ENCODE data around the gene PPIL1. TPM values are rescaled to one million over a fixed set of nuclear protein-coding genes. Genes with fewer than 3 reads are reported as not detected.
A peak's percentile ranks its signal among the peaks of the same experiment; 100 is the strongest.

The PPIL1 gene
- total RNA-seq, result 10 to 100 TPM; 49.4 to 72.4 (median 63.7) TPM
- polyA plus RNA-seq, result 75.6 TPM
- long read RNA-seq, donor 1, transcript PPIL1-201 (4 exons, 1,739 nt), result major isoform, 47 of 64 reads
- long read RNA-seq, donor 1, partial matches to known transcripts, result 8 of 64 reads
- long read RNA-seq, donor 1, other reads (novel, unspliced or antisense), result 7 of 64 reads
- long read RNA-seq, donor 2, transcript PPIL1-201 (4 exons, 1,739 nt), result major isoform, 36 of 42 reads
- long read RNA-seq, donor 2, partial matches to known transcripts, result 5 of 42 reads
- long read RNA-seq, donor 2, other reads (novel, unspliced or antisense), result 1 of 42 reads
- long read RNA-seq, donor 3, transcript PPIL1-201 (4 exons, 1,739 nt), result major isoform, 144 of 173 reads
- long read RNA-seq, donor 3, partial matches to known transcripts, result 18 of 173 reads
- long read RNA-seq, donor 3, other reads (novel, unspliced or antisense), result 8 of 173 reads
- long read RNA-seq, donor 4, transcript PPIL1-201 (4 exons, 1,739 nt), result major isoform, 20 of 27 reads
- long read RNA-seq, donor 4, partial matches to known transcripts, result 5 of 27 reads
- long read RNA-seq, donor 4, other reads (novel, unspliced or antisense), result 2 of 27 reads

- intact Hi-C loops (cut with DNase I), result no loop called here
- Histone ChIP-seq H3K4me1 (ENCODE audit: control insufficient read depth, insufficient read depth, low read length) (no peaks in the 10 kb centered on the region), H3K27me3 (ENCODE audit: control insufficient read depth, insufficient read depth) (no peaks in the 10 kb centered on the region), H3K4me3 (ENCODE audit: low read length) (peak within 1 kb of the TSS; percentile 65), H3K27ac (ENCODE audit: low read length) (peak within 1 kb of the TSS; percentile 97), H3K9me3 (ENCODE audit: control insufficient read depth, low read length) (no peaks in the 10 kb centered on the region)
- DNase-seq (peak; percentile 86 to 93 (median 92)), ATAC-seq (peak; percentile 92)
- WGBS, result under 1% methylated on average over 54 of the region's 54 CpGs
These were observed at the start of gene PPIL1 for GRCh38 chr6:36874443-36875249. TSS of gene PPIL1 (minus strand) at chr6:36874803. CDS start at chr6:36874772, 31 bp downstream.

- no peaks in the 10 kb centered on the region for H3K27me3 ChIP-seq (ENCODE audit: control insufficient read depth, insufficient read depth)
- H3K27ac ChIP-seq (ENCODE audit: low read length), result no peak overlapping the region
- no peaks in the 10 kb centered on the region for H3K9me3 ChIP-seq (ENCODE audit: control insufficient read depth, low read length)
- DNase-seq (no peak), ATAC-seq (no peak)
- WGBS, result 84% methylated on average over 4 of the region's 4 CpGs
- intact Hi-C loops (cut with DNase I), result no loop called here
- peaks cover 7% of the 10 kb centered on the region for H3K4me1 ChIP-seq (ENCODE audit: control insufficient read depth, insufficient read depth, low read length)
- H3K4me3 ChIP-seq (ENCODE audit: low read length), result no peak overlapping the region
These were observed 49.5 kb upstream of the PPIL1 start for GRCh38 chr6:36924131-36924530.

- Histone ChIP-seq H3K4me1 (ENCODE audit: control insufficient read depth, insufficient read depth, low read length) (peaks cover 12% of the 10 kb centered on the region), H3K4me3 (ENCODE audit: low read length) (no peak overlapping the region), H3K27ac (ENCODE audit: low read length) (no peak overlapping the region), H3K27me3 (ENCODE audit: control insufficient read depth, insufficient read depth) (no peaks in the 10 kb centered on the region), H3K9me3 (ENCODE audit: control insufficient read depth, low read length) (no peaks in the 10 kb centered on the region)
- 66% methylated on average over 5 of the region's 5 CpGs for WGBS
- intact Hi-C loops (cut with DNase I), result no loop called here
- ATAC-seq, result no peak
- DNase-seq, result no peak
These were observed 45.9 kb upstream of the PPIL1 start for GRCh38 chr6:36920546-36920945.

DNA sequence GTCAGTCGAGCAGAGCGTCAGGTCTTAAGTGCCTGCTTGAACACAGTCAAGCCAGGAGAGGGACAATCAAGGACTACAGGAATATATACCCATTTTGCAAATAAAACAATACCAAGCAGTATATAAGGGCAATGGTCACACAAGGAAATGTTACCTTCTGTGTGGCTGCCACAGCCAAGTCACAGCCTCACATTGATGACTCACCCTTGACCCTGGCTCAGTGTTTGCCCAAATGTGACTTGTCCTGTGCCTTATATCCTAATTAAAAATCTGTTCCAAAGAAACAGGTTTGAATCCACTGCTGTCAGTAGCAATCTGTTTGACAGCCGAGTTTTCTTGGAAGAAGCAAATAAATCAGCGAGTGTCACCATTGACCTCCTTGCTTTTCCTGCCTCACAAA is 45.4 kb upstream of the PPIL1 start:
- no peak for ATAC-seq
- no peak for DNase-seq
- Histone ChIP-seq H3K4me1 (ENCODE audit: control insufficient read depth, insufficient read depth, low read length) (peaks cover 12% of the 10 kb centered on the region), H3K27ac (ENCODE audit: low read length) (no peak overlapping the region), H3K27me3 (ENCODE audit: control insufficient read depth, insufficient read depth) (no peaks in the 10 kb centered on the region), H3K4me3 (ENCODE audit: low read length) (no peak overlapping the region), H3K9me3 (ENCODE audit: control insufficient read depth, low read length) (no peaks in the 10 kb centered on the region)
- intact Hi-C loops (cut with DNase I), result no loop called here
- 88% methylated on average over 4 of the region's 4 CpGs for WGBS

DNA sequence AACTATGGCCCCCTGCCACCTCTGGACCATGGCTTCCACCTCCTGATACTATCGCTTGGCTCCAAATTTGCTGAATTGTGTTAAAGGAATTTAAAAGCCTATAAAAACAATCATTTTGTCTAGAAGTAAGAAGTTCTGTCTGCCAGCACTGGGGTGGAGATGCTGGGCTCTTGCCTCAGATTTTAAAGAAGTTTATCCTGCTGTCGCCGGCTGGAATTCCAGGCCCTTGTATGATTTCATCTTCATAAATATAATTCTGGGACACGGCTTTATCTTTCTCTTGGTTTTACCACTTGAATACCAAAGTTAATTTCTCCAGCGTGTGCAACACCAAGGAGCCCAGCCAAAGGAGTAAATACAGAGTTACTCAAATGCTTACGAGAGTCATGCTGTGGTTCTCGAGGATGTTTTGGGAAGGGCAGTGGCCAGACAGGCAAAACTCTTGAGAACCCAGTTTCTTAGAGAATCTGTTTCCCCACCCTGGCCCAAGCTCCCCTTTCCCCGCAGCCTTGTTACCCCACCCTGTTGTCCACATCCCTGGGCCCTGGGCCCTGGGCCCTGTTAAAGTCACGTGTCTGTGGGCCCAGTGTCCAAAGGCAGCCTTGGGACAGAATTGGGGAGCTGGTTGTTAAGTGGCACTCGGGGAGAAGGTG is 43.1 kb upstream of the PPIL1 start:
- peak; percentile 68 to 78 for ATAC-seq
- H3K4me3 ChIP-seq (ENCODE audit: low read length), result no peak overlapping the region
- DNase-seq, result peak; percentile 58 to 86 (median 79)
- intact Hi-C loops (cut with DNase I), result no loop called here
- peak overlapping the region; percentile 73 for H3K27ac ChIP-seq (ENCODE audit: low read length)
- peaks cover 12% of the 10 kb centered on the region for H3K4me1 ChIP-seq (ENCODE audit: control insufficient read depth, insufficient read depth, low read length)
- H3K9me3 ChIP-seq (ENCODE audit: control insufficient read depth, low read length), result no peaks in the 10 kb centered on the region
- no peaks in the 10 kb centered on the region for H3K27me3 ChIP-seq (ENCODE audit: control insufficient read depth, insufficient read depth)
- WGBS, result 50% methylated on average over 10 of the region's 10 CpGs

DNA sequence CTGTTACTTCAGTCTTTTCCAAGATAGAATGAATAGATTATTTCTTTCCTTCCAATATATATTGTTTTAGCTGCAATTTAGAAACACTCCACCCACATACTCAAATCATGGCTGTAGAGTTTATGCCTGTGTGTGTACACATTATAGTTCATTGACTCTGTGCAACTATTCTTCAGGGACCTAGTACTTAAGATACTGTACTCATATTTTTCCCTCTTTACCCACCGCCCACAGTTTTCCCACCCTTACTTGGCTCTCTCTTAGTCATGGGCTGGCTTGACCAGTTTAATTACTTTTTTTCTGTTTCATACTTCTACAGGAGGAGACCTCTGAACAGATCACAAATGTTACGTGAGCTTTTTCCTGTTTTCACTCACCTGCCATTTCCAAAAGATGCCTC is 41.5 kb upstream of the PPIL1 start:
- Histone ChIP-seq H3K27me3 (ENCODE audit: control insufficient read depth, insufficient read depth) (no peaks in the 10 kb centered on the region), H3K4me1 (ENCODE audit: control insufficient read depth, insufficient read depth, low read length) (peaks cover 12% of the 10 kb centered on the region), H3K27ac (ENCODE audit: low read length) (no peak overlapping the region), H3K9me3 (ENCODE audit: control insufficient read depth, low read length) (no peaks in the 10 kb centered on the region), H3K4me3 (ENCODE audit: low read length) (no peak overlapping the region)
- 77% methylated on average over 2 of the region's 2 CpGs for WGBS
- DNase-seq (no peak), ATAC-seq (no peak)
- intact Hi-C loops (cut with DNase I), result no loop called here

DNA sequence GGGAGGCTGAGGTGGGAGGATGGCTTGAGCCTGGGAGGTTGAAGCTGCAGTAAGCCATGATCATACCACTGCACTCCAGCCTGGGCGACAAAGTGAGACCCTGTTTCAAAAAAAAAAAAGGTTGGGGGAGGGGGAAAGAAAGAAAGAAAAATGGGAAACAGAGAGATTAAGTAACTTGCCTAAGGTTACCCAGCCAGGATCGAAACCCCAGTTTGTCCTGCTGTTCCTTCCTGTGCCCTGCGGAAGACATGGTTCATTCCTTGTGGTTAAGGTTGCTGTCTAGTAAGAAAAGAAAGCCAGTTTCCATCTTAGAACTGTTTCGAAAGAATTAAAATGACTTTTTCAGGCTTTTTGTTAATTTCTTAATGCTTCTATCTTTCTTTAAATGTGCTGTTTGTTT is 41.0 kb upstream of the PPIL1 start:
- H3K27ac ChIP-seq (ENCODE audit: low read length), result no peak overlapping the region

GRCh38 chr6:36914227-36914794 is 39.7 kb upstream of the PPIL1 start:
- WGBS, result 64% methylated on average over 10 of the region's 10 CpGs
- intact Hi-C loops (cut with DNase I), result no loop called here

More for the DNA sequence above, 41.0 kb upstream of the PPIL1 start:
- no peaks in the 10 kb centered on the region for H3K27me3 ChIP-seq (ENCODE audit: control insufficient read depth, insufficient read depth)
- no peak overlapping the region for H3K4me3 ChIP-seq (ENCODE audit: low read length)
- DNase-seq, result no peak
- ATAC-seq, result no peak
- WGBS, result 81% methylated on average over 4 of the region's 4 CpGs
- peaks cover 12% of the 10 kb centered on the region for H3K4me1 ChIP-seq (ENCODE audit: control insufficient read depth, insufficient read depth, low read length)
- intact Hi-C loops (cut with DNase I), result no loop called here
- H3K9me3 ChIP-seq (ENCODE audit: control insufficient read depth, low read length), result no peaks in the 10 kb centered on the region

DNA sequence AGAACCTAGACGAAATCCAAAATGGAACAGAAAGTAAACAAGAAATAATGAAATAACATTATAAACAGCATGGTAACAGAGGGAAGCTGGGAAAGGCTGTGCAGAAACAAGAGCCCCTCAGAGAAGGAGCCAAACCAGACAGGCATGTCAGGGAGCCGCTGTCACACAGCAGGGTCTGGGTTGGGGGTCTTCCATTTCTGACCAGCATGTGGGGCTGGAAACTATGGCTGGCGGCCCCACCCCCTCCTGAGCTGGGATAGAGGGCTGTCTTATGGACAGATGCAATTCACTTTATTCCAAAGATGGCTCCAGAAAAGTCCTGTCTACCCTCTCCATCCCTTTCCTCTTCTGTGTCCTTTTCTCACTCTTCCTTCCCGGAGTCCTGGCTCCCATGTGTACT is 38.5 kb upstream of the PPIL1 start:
- intact Hi-C loops (cut with DNase I), result no loop called here
- no peaks in the 10 kb centered on the region for H3K27me3 ChIP-seq (ENCODE audit: control insufficient read depth, insufficient read depth)
- H3K27ac ChIP-seq (ENCODE audit: low read length), result no peak overlapping the region
- H3K9me3 ChIP-seq (ENCODE audit: control insufficient read depth, low read length), result no peaks in the 10 kb centered on the region
- no peak for ATAC-seq
- no peak overlapping the region for H3K4me3 ChIP-seq (ENCODE audit: low read length)
- no peak for DNase-seq
- peaks cover 2% of the 10 kb centered on the region for H3K4me1 ChIP-seq (ENCODE audit: control insufficient read depth, insufficient read depth, low read length)
- WGBS, result 88% methylated on average over 4 of the region's 4 CpGs

More at GRCh38 chr6:36914227-36914794, 39.7 kb upstream of the PPIL1 start:
- ATAC-seq (no peak), DNase-seq (peak in 1 of 3 donors; percentile 68)
- Histone ChIP-seq H3K27me3 (ENCODE audit: control insufficient read depth, insufficient read depth) (no peaks in the 10 kb centered on the region), H3K9me3 (ENCODE audit: control insufficient read depth, low read length) (no peaks in the 10 kb centered on the region), H3K27ac (ENCODE audit: low read length) (no peak overlapping the region), H3K4me1 (ENCODE audit: control insufficient read depth, insufficient read depth, low read length) (peaks cover 10% of the 10 kb centered on the region), H3K4me3 (ENCODE audit: low read length) (no peak overlapping the region)

DNA sequence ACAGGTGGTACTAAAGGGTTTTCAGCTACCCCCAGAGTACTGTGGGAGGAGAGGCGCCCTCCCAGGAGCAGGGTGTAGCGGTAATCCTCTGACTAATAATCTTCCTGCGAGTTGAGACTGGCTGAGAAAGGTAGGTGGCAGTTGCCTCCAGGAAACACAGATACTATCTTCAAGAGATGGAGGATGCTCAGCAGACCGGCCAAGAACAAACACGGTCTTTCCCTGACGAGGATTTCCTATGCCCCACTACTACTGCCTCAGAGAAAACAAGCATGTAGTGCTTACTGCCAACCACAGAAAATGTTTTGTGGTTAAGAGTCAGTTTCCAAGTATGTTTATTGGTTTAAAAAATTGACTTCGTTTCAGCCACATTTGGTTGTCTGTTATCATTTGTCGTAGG is 38.0 kb upstream of the PPIL1 start:
- Histone ChIP-seq H3K4me1 (ENCODE audit: control insufficient read depth, insufficient read depth, low read length) (peaks cover 2% of the 10 kb centered on the region), H3K9me3 (ENCODE audit: control insufficient read depth, low read length) (no peaks in the 10 kb centered on the region), H3K4me3 (ENCODE audit: low read length) (no peak overlapping the region), H3K27me3 (ENCODE audit: control insufficient read depth, insufficient read depth) (no peaks in the 10 kb centered on the region), H3K27ac (ENCODE audit: low read length) (no peak overlapping the region)
- WGBS, result 70% methylated on average over 8 of the region's 8 CpGs
- intact Hi-C loops (cut with DNase I), result no loop called here
- ATAC-seq (no peak), DNase-seq (no peak)

All from right cardiac atrium (tissue), 5 donors.